NCI-H748 treated with DMSO at 0.1 percent for 48 hours (cell line): ENCODE data around the gene IHH.
A peak's percentile ranks its signal among the peaks of the same experiment; 100 is the strongest.

Source experiments
- DNase-seq: peaks from one replicate; lab custom pipeline; 2025; lab: John Stamatoyannopoulos, UW

Gene IHH

GRCh38 chr2:219076253-219076652 is 15.5 kb upstream of the IHH start:
- no peak for DNase-seq

GRCh38 chr2:219073413-219074129 is 12.8 kb upstream of the IHH start:
- DNase-seq: peak; percentile 48

DNA sequence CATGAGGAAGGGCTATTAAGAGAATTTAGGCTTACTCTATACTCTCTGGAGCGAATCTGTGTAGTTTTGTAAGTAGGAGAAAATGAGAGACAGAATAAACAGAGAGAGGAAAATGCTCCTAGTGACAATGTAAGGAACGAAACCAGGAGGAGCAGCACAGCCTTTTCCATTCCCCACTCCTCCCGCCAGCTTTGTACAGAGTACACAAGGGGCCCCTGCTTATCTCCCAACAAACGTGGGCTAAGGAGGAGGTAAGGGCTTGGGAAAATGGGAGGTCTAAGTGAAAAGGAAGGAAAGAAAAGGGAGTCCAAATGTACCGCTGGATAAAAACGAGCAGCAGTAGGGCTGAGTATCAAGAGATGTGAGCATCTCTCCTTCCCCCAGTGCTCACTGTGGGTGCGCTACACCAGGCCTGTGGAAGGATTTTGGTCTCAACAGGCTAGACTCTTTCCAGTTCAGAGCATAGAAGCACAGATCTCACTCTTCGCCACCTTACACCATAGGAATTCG is 12.1 kb upstream of the IHH start:
- DNase-seq: no peak

GRCh38 chr2:219071131-219071816 is 10.6 kb upstream of the IHH start:
- DNase-seq: no peak

GRCh38 chr2:219065484-219065883 is 4.8 kb upstream of the IHH start:
- no peak for DNase-seq

DNA sequence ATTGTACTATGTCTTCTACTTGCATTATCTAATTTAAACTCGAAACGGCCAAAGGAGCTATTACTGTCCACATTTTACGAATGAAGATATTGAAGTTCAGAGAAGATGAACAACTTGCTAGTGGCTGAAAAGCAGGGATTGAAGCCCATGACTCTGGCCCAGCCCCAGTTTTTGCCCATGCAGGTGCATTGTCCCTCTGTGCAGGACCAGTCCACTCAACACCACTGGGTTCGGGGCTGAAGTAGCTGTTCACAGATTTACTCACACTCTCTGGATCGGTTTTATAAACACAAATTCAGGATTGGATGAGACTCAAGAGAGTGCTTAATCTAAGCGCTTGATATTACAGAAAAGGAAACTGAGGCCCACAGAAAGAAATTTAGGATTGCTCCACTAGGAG is 1.4 kb upstream of the IHH start:
- DNase-seq: no peak

- no peak for DNase-seq
Measured at GRCh38 chr2:219059725-219060682, 717 bp downstream of the IHH start.

GRCh38 chr2:219059375-219059724 is 1.4 kb downstream of the IHH start:
- DNase-seq: no peak

DNA sequence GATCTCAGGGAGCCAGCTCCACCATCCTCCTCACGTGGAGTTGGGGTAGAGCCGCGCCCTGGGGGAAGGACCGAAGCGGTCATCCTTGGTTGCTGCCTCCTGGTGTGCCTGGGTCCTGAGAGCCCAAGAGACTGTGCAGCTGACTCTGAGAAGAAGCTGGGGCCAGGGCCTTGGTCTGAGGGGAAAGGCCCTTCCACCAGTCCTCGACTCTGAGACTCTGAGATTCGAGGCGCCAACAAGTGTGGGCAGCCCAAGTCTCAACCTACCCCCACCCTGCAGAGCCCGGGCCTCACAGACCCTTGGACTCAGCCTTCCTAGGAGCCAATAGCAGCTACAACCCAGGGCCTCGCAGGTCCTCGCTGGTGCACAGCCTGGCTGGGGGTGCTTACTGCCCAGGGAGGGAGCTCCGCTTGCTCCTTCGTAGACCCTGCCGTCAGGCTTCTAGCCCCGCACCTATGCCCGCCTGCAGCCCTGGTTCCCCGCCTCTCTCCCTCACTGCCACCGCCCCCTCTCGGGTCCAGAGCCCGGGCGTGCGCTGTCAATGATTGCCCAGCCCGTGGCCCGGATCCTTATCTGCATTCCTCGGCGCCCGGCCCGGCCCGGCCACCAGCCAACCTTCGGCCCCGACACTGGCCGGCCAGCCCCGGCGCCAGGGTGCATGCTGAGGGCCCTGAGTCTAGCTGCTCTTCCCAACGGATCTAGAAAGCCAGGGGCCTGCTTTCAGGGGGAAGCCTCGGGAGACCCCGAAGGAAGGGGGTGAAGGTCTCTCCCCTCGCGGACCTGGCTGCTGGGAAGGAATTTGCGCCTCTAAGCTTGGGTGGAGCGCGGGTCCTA is 2.0 kb downstream of the IHH start:
- DNase-seq: no peak

GRCh38 chr2:219057709-219058540 is 2.8 kb downstream of the IHH start:
- DNase-seq: peak; percentile 50

GRCh38 chr2:219056896-219057708 is 3.6 kb downstream of the IHH start:
- DNase-seq: no peak

DNA sequence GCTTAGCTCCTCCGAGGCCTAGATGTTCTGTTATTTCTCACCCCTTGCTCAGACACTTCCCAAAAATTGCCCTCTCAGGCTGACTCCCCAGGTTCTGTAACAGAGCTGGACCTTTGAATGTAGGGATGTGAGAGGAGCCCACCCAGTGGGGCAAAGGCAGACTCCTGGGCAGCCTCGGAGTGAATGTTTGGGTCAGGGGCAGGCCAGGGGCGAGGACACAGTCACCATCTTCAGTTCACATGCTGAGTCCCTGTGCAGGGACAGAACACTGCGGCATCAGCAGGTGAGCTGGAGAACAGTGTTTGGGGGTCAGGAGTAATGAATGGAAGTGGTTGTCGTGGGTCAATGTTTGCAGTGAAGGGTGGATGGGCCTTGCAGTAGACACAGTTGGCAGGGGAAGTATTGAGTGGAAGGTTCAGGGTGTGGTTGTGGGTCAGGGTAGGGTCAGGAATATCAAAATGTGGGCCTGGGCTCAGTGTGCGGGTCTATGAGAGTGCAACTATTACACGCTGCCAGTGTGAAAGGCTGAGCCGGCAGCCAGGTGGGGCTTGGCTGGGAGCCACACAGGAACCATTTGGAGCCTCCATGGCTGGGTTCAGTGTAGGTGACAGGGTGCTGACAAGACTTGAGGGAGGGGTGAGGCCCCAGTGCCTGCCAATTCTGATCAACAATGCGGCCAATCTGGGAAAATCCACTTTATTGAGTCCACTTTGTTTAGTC is 4.4 kb downstream of the IHH start:
- no peak for DNase-seq

- DNase-seq: no peak
Measured at GRCh38 chr2:219054956-219055903, 5.5 kb downstream of the IHH start.

- DNase-seq: no peak
Measured at GRCh38 chr2:219049282-219049681, 11.4 kb downstream of the IHH start.

- no peak for DNase-seq
Measured at GRCh38 chr2:219045937-219046550, 14.7 kb downstream of the IHH start.

- DNase-seq: no peak
Measured at GRCh38 chr2:219042750-219043149, 18.0 kb downstream of the IHH start.

- no peak for DNase-seq
Measured at GRCh38 chr2:219042157-219042556, 18.6 kb downstream of the IHH start.

GRCh38 chr2:219041252-219041651 is 19.5 kb downstream of the IHH start, which contains the start of gene CFAP65:
TSS of gene CFAP65 (minus strand) at chr2:219041516. CDS start at chr2:219039048, 2,468 bp downstream.
- DNase-seq: peak; percentile 41
